Measurements from ENCODE around the gene TRANK1.

TRANK1 gene

GRCh38 chr3:36877930-36878685 lies 66.7 kb downstream of the TRANK1 start:
- TF ChIP-seq CTCF (conservative IDR thresholded peaks at IDR 0.05): no peak
- no peak overlapping the region for H3K27ac ChIP-seq

GRCh38 chr3:36876181-36876936 lies 68.5 kb downstream of the TRANK1 start:
- no peak for TF ChIP-seq CTCF (conservative IDR thresholded peaks at IDR 0.05)
- H3K27ac ChIP-seq: no peak overlapping the region

DNA sequence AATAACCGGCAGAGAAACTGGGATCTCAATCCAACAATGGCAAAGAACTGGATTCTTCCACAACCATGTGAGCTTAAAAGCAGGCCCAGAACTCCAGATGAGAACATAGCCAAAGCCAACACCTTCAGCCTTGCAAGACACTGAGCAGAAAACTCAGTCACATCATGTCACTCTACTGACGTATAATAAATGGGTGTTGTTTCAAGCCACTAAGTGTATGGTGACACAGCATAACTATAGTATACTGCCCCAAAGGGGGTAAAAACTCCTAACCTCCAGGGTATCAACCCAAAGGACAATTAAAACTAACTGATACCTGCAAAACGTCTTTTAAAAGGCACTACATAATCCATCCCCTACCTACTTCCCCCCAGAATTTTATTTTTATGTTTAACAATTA lies 69.5 kb downstream of the TRANK1 start:
- H3K27ac ChIP-seq: no peak overlapping the region
- no peak for TF ChIP-seq CTCF (conservative IDR thresholded peaks at IDR 0.05)

GRCh38 chr3:36874424-36874823 lies 70.4 kb downstream of the TRANK1 start:
- TF ChIP-seq CTCF (conservative IDR thresholded peaks at IDR 0.05): no peak
- no peak overlapping the region for H3K27ac ChIP-seq

DNA sequence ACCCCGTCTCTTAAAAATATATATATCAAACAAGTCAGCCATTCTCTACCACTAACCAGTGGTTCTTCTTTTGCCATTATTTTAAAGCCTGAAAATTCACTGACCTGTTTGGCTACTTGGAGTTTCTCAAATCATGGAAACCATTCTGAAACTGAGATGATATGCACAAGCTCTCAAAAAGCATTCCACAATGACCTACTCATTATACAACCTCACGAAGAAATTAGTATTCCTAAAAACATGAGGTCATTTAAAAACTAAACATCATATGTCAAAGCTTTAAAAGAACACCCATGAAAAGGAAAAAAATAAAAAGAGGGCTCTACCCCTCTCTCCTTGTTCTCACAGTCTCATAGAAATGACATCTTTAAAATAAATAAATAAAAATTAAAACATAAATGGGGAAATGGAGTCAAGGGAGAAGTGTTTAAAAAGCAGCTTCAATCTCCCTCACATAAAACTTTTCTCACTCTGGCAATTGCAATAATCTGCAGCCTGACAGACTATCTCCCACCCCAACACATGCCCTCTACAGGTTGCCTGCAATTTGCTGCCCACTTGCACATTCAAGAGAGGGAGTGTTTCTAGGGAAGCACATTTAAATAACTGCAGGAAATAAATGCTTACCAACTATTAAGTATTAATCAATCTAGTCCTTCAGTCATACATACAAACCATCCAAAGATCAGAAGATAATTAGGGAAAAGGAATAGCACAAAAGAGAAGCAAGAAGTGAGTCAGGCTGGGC lies 73.3 kb downstream of the TRANK1 start:
- H3K27ac ChIP-seq: no peak overlapping the region
- peak; percentile 24; the same call in 1 of the 2 replicates for TF ChIP-seq CTCF (conservative IDR thresholded peaks at IDR 0.05)

DNA sequence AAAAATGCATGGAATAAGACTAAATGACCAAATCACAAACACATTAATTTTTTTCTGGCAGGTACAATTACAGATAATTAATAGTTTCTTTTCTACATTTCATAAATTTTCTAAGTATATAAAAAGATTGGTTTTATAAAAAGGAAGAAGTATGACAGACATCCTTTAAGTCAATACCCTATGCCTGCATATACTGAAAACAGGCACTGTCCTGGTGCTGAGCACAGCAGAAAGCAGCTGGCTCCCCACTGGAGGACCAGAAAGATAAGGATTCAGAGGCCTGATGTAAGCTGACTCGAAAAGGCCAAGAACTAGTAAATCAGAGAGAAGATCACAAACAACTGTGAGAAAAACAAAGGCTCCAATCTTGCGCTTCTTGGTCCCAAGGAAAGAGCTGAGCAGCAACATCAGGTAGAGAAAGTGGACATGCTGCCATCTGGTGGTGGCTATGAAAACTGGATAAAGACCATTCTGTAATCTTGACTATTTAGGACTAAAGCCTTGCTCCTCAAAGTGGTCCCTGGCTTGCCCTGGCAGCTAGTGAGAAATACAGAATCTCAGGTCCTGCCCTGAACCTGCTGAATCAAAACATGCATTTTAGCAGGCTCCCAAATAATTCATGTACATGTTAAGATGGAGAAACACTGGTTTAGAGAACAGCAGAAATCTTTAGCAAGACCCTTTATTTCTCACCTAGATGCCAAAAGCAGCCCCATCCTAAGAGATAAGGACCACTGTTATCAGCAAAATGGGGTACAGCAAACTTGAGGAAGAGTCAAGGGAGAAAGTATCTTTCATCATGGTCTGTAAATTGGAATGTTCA lies 76.0 kb downstream of the TRANK1 start:
- TF ChIP-seq CTCF (conservative IDR thresholded peaks at IDR 0.05): peak; percentile 89
- H3K27ac ChIP-seq: no peak overlapping the region

All from VCaP (cell line).